Femur (tissue), 1 donor: ENCODE data around the gene NIPBL.

Experiments
- DNase-seq: peaks from one replicate; pipeline ENCODE4 v3.0.0-alpha.2; 2017

The NIPBL gene

DNA sequence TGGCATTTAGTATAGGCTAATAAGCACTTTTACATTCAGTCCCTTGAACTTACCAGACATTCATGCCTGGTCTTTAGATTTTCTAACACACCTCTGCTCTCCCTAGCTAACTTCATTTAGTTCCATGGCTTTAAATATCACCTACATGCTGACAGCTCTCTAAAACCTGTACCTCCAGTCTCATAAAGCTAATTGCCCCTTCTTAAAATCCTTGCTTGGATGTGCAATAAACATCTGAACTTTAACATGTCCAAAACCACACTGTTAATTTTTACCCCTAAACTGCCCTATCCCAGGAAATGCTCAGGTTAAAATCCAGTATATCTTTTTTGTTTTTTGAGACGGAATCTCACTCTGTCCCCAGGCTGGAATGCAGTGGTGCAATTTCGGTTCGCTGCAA is 232.8 kb downstream of the NIPBL start:
- DNase-seq: no peak

DNA sequence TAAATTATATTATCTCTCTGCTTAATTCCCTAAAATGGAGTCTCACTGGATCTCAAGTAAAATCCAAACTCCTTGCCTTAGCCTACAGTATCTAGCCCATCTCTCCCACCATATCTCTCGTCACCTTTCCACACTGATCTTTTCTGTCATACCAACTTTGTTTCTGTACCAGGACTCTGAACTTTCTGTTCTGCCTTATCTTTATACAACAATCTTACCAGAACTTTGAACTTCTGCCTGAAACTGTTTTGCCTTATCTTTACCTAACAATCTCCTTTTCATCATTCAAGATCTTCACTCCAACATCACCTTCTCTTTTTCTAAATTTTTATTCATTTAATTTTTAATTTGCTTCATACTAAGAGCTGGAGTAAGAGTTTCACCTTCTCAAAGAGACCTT is 233.6 kb downstream of the NIPBL start:
- DNase-seq: no peak

DNA sequence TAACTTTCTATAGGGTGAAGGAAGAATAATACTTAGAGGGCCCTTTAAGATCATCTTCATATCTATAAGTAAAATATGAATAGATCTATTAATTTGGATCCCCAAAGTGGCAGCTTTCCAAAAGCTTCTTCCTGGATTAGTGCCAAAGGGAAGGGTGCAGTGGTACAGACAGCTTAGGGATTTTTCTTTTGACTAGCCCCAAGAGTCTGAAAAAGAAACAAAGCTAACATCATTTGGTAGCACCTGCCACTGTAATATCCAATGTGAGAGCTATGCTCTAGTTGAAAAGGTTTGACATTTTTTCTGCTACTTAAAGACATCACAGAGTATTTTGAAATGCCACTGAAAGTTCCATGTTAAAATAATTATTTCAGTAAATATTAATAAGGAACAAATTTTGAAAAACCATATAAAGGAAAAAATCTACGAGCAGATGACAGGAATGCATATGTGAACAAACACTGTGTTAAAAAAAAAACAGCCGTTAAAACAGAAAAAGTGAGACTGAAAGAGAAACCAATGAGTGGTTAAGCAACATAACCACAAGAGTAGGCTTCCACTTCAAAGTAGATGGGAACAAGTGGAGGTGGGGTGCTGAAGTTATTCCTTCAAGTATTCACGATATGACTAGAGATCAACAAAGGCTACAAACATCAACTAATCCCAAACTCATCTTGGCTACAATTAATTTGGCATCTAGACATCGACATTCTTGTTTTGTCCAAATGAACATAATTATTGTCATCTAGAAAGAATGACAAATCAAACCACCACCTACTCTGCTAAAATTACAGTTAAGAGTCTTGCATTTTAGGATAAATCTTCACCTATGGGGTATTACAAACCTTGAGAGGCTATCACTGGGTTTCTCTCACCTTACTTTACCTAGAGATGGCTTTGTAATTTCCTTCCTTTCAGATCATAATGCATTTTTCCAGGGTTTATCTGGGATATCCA is 235.1 kb downstream of the NIPBL start:
- no peak for DNase-seq

DNA sequence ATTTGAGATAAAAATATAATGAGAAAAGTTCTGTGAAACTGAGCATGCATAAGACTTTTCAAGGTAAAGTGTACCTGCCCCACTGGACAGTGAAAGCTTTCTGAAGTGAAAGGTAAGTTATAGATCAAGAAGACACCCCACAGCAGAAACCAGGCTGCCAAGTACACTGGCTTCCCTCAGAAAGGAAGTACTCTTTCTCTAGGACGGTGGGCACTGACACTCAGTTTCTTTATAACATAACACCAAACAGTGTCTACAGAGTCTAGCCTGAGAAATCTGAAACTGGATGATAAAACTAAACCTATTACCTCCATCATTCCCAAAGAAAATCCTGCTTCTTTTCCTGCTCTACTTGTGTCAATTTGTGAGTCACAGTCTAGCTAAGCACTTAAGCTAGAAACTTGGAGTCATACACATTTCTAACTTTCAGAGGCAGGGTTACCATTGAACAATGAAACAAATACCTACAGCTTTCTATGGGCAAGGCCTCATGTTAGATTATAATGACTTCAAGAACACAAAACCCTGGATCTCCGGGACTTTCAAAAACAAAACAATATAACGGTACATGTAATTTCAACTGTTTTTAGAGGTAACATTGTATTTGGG is 235.9 kb downstream of the NIPBL start:
- DNase-seq: no peak
